DOHH2 (cell line): ENCODE measurements around the gene NTMT1.

ENCODE experiments used
- H3F3A ChIP-seq: fragments of 200-600 bp; sonication (generic), shearing (Covaris generic); 2 replicates; pipeline ENCODE4 v1.6.0; 2016; ENCODE audit warnings: antibody characterized with exemption, mild to moderate bottlenecking; ENCODE audit not compliant: control insufficient read depth, insufficient read depth
- H3K27ac ChIP-seq: fragments of 200-600 bp; sonication (generic); 2 replicates; pipeline ENCODE4 v1.5.1; 2014; ENCODE audit warnings: low read depth, mild to moderate bottlenecking, low read length, moderate library complexity
- H3K27me3 ChIP-seq: fragments of 200-600 bp; sonication (generic); 2 replicates; pipeline ENCODE4 v1.6.1; 2014; ENCODE audit warnings: mild to moderate bottlenecking, low read length, mixed read lengths; ENCODE audit not compliant: control insufficient read depth
- H3K36me3 ChIP-seq: fragments of 200-600 bp; sonication (generic); 2 replicates; pipeline ENCODE4 v1.6.1; 2014; ENCODE audit warnings: mild to moderate bottlenecking, low read length, moderate library complexity, mixed read lengths; ENCODE audit not compliant: control insufficient read depth
- H3K4me1 ChIP-seq: fragments of 200-600 bp; sonication (generic); 2 replicates; pipeline ENCODE4 v1.6.1; 2014; ENCODE audit warnings: mild to moderate bottlenecking, low read length, mixed read lengths; ENCODE audit not compliant: control insufficient read depth
- H3K4me2 ChIP-seq: fragments of 200-600 bp; sonication (generic); 2 replicates; pipeline ENCODE4 v1.6.0; 2014; ENCODE audit warnings: mild to moderate bottlenecking, low read length, moderate library complexity
- H3K4me3 ChIP-seq: fragments of 200-600 bp; sonication (generic); 2 replicates; pipeline ENCODE4 v1.5.1; 2014; ENCODE audit warnings: mild to moderate bottlenecking, low read length, mixed read lengths
- H3K79me2 ChIP-seq: fragments of 200-600 bp; sonication (generic); 2 replicates; pipeline ENCODE4 v1.6.1; 2014; ENCODE audit warnings: mild to moderate bottlenecking, low read length, mixed read lengths; ENCODE audit not compliant: control insufficient read depth
- H3K9me2 ChIP-seq: fragments of 200-600 bp; sonication (generic); replicated peaks from 2 replicates; pipeline ENCODE4 v1.6.1; 2014; ENCODE audit warnings: mild to moderate bottlenecking, low read length, mixed read lengths; ENCODE audit not compliant: control insufficient read depth
- H3K9me3 ChIP-seq: fragments of 200-600 bp; sonication (generic); 2 replicates; pipeline ENCODE4 v1.6.1; 2014; ENCODE audit warnings: antibody characterized with exemption, low read length, mixed read lengths; ENCODE audit not compliant: control insufficient read depth, insufficient read depth
- H4K20me1 ChIP-seq: fragments of 200-600 bp; sonication (generic); 2 replicates; pipeline ENCODE4 v1.6.0; 2014; ENCODE audit warnings: low read depth, mild to moderate bottlenecking, antibody characterized with exemption, low read length, moderate library complexity; ENCODE audit not compliant: control insufficient read depth, insufficient read depth
- EZH2phosphoT487 ChIP-seq: fragments of 200-600 bp; sonication (generic); IDR thresholded peaks from 2 replicates; pipeline ENCODE4 v1.6.1; 2017; ENCODE audit warnings: borderline replicate concordance, mild to moderate bottlenecking, antibody characterized with exemption, low read length, moderate library complexity, mixed read lengths
- TF ChIP-seq, protein P1 (sequence below): fragments of 200-600 bp; sonication (generic); IDR thresholded peaks from one replicate; pipeline ENCODE4 v1.5.1; 2014; ENCODE audit warnings: antibody characterized with exemption, mild to moderate bottlenecking, low read depth, low read length; ENCODE audit not compliant: poor library complexity, severe bottlenecking

Gene NTMT1

DNA sequence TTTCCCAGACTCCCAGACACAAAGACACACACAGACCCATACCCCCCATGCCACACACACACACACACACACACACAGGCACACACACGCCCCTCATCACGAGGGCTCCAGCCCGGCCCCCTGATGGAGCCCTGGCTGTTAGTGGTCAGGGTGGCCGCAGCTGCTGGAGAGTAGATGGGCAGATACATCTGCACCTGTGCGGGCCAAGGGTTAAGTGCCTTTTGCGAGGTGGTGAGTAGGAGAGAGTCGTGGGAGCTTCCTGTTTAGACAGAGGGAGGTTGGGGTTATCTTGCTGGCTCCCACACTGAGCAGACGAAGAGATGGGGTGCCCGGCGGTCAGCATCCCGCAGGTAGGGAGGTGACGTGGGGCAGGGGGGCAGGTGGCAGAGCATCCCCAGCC is 47.6 kb downstream of the NTMT1 start:
- Histone ChIP-seq H3K27me3 (no peaks in the 10 kb centered on the region), H3K27ac (no peak overlapping the region), H3K79me2 (no peaks in the 10 kb centered on the region), H3K9me2 (no peaks in the 10 kb centered on the region), H3K36me3 (no peaks in the 10 kb centered on the region), H3K4me1 (no peaks in the 10 kb centered on the region), H3K9me3 (no peaks in the 10 kb centered on the region), H3K4me2 (no peak overlapping the region), H3F3A (no peaks in the 10 kb centered on the region), H4K20me1 (no peaks in the 10 kb centered on the region), H3K4me3 (no peak overlapping the region)
- no peak for TF ChIP-seq EZH2phosphoT487
- TF ChIP-seq, protein P1, sequence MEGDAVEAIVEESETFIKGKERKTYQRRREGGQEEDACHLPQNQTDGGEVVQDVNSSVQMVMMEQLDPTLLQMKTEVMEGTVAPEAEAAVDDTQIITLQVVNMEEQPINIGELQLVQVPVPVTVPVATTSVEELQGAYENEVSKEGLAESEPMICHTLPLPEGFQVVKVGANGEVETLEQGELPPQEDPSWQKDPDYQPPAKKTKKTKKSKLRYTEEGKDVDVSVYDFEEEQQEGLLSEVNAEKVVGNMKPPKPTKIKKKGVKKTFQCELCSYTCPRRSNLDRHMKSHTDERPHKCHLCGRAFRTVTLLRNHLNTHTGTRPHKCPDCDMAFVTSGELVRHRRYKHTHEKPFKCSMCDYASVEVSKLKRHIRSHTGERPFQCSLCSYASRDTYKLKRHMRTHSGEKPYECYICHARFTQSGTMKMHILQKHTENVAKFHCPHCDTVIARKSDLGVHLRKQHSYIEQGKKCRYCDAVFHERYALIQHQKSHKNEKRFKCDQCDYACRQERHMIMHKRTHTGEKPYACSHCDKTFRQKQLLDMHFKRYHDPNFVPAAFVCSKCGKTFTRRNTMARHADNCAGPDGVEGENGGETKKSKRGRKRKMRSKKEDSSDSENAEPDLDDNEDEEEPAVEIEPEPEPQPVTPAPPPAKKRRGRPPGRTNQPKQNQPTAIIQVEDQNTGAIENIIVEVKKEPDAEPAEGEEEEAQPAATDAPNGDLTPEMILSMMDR: no peak

- Histone ChIP-seq H3K9me2 (no peaks in the 10 kb centered on the region), H3K4me2 (no peak overlapping the region), H4K20me1 (no peaks in the 10 kb centered on the region), H3K9me3 (no peaks in the 10 kb centered on the region), H3F3A (no peaks in the 10 kb centered on the region), H3K4me1 (no peaks in the 10 kb centered on the region), H3K27ac (no peak overlapping the region), H3K36me3 (no peaks in the 10 kb centered on the region), H3K4me3 (no peak overlapping the region), H3K27me3 (no peaks in the 10 kb centered on the region), H3K79me2 (no peaks in the 10 kb centered on the region)
- TF ChIP-seq, protein P1: no peak
- TF ChIP-seq EZH2phosphoT487: no peak
Observed at GRCh38 chr9:129674229-129674628, 48.3 kb downstream of the NTMT1 start.

GRCh38 chr9:129675620-129676019 is 49.7 kb downstream of the NTMT1 start:
- H4K20me1 ChIP-seq: no peaks in the 10 kb centered on the region
- no peaks in the 10 kb centered on the region for H3K9me2 ChIP-seq
- no peaks in the 10 kb centered on the region for H3K27me3 ChIP-seq

More at GRCh38 chr9:129675620-129676019, 49.7 kb downstream of the NTMT1 start:
- no peaks in the 10 kb centered on the region for H3F3A ChIP-seq
- H3K79me2 ChIP-seq: no peaks in the 10 kb centered on the region
- H3K4me2 ChIP-seq: no peak overlapping the region
- H3K27ac ChIP-seq: no peak overlapping the region
- no peaks in the 10 kb centered on the region for H3K36me3 ChIP-seq
- H3K4me1 ChIP-seq: no peaks in the 10 kb centered on the region
- no peak overlapping the region for H3K4me3 ChIP-seq
- TF ChIP-seq, protein P1: no peak
- TF ChIP-seq EZH2phosphoT487: no peak
- H3K9me3 ChIP-seq: no peaks in the 10 kb centered on the region
